PFSK-1 (cell line): ENCODE measurements around the gene POU2AF1.

Experiments used
- FOXP2 ChIP-seq: optimal IDR thresholded peaks from 2 replicates; pipeline ENCODE3; 2011; ENCODE audit warnings: borderline replicate concordance, control low read depth, inconsistent platforms; ENCODE audit not compliant: insufficient read depth; ENCODE audit errors: extremely low read length, extremely low read depth
- POLR2AphosphoS5 ChIP-seq: IDR thresholded peaks from 2 replicates; pipeline ENCODE4 v1.6.1; 2012; ENCODE audit warnings: low read depth, mild to moderate bottlenecking, control low read depth, low read length, moderate library complexity
- REST ChIP-seq, 2 experiments: IDR thresholded peaks; 2 replicates each; pipeline versions ENCODE4 v1.6.1 to v1.8.0; 2011 to 2012; ENCODE audit warnings: low read depth in 2 of 2, low read length in 2 of 2, control low read depth in 1 of 2, inconsistent platforms in 1 of 2, mild to moderate bottlenecking in 1 of 2, moderate library complexity in 1 of 2; ENCODE audit not compliant: insufficient read depth in 1 of 2
- SIN3A ChIP-seq: IDR thresholded peaks from 2 replicates; pipeline ENCODE4 v1.6.1; 2012; ENCODE audit warnings: mild to moderate bottlenecking, low read length, moderate library complexity, borderline replicate concordance; ENCODE audit not compliant: insufficient read depth
- TAF1 ChIP-seq: IDR thresholded peaks from 2 replicates; pipeline ENCODE4 v1.6.1; 2012; ENCODE audit warnings: low read length, control low read depth, borderline replicate concordance; ENCODE audit not compliant: insufficient read depth

POU2AF1 gene

DNA sequence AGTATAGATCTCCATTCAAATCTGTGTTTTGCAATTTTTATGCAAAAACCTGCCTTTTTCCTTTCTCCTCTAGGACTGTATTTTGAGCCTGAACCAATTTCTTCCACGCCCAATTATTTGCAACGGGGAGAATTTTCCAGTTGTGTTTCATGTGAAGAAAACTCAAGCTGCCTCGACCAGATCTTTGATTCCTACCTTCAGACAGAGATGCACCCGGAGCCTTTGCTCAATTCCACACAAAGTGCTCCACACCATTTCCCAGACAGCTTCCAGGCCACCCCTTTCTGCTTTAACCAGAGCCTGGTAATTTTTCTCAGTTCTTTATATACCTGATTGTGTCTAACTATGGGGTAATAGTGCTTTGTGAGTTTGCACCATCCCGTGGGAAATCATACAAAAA lies 72.8 kb downstream of the POU2AF1 start:
- TF ChIP-seq SIN3A (no peak), POLR2AphosphoS5 (no peak), REST (IDR thresholded peaks at IDR 0.05; ENCODE audit: insufficient read depth in 1 of 2, low read depth in 2 of 2, low read length in 2 of 2) (no peak), FOXP2 (no peak), TAF1 (no peak)

DNA sequence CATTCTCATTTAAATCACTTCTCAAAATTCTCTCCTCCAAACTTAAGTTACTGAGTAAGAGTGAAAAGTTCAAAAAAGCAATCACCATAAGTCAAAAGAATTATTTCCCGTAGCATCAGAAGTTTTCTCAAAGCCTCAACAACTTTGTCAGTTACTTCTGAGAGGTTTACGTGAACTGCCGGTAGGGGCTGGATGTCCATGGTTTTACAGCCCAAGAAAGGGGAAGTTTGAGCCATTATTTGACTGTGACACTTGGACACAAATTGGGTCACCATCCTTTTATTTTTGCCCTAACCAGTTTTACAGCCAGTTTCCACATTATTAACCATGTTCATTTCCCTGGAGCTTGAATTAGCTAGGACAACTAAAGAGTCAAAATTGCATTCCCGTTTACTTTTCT lies 73.2 kb downstream of the POU2AF1 start:
- TF ChIP-seq REST (IDR thresholded peaks at IDR 0.05; ENCODE audit: insufficient read depth in 1 of 2, low read depth in 2 of 2, low read length in 2 of 2) (no peak), FOXP2 (no peak), SIN3A (no peak), POLR2AphosphoS5 (no peak), TAF1 (no peak)

DNA sequence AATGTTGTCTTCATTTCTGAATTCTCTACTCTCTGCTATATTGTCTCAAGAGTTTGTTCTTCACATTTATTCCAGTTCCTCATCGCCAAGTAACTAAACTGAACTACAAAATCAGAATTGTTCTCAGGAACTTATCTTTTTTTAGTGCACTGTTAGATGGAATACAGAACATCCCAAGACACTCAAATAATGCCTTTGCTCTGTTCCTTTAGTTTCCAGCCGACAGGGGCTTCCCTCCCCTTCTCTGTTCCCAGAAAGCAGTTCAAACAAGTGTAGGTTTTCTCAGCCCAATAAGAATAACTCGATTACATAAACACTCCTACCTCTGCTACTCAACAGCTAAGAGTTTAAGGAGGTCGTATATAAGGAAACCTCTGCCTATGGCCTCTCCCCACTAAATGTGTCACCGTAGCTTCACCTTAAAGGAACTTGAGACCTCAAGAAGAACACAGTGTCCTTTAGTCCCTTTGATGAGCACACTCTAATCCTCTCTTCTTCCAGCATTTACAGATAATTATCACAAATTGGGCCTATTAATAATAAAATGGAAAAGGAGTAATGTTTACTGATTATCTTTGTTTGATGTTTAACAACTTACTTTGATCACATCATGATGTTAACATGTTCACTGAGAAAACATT lies 73.8 kb downstream of the POU2AF1 start:
- TF ChIP-seq REST (IDR thresholded peaks at IDR 0.05; ENCODE audit: insufficient read depth in 1 of 2, low read depth in 2 of 2, low read length in 2 of 2) (no peak), TAF1 (no peak), POLR2AphosphoS5 (no peak), SIN3A (no peak), FOXP2 (no peak)

DNA sequence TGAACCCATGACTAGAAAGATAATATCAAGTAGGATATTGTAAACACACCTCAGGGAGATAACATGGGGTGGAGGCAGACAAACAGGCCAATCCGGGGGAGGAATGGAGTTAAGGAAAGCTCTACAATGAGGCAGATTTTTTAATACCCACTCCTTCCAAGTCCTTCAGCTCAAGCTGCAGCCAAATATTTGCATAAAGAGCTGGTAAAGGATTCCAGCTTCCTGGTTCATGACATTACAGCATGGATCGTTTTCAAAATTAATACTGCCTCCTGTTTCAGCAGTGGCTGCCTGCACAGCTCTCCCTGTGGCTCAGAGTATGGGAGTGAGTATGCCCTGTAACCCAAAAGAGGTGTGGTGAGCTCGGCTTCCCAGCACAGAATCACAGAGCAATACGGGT lies 75.6 kb downstream of the POU2AF1 start:
- TF ChIP-seq FOXP2 (no peak), TAF1 (no peak), POLR2AphosphoS5 (no peak), REST (IDR thresholded peaks at IDR 0.05; ENCODE audit: insufficient read depth in 1 of 2, low read depth in 2 of 2, low read length in 2 of 2) (no peak), SIN3A (no peak)

DNA sequence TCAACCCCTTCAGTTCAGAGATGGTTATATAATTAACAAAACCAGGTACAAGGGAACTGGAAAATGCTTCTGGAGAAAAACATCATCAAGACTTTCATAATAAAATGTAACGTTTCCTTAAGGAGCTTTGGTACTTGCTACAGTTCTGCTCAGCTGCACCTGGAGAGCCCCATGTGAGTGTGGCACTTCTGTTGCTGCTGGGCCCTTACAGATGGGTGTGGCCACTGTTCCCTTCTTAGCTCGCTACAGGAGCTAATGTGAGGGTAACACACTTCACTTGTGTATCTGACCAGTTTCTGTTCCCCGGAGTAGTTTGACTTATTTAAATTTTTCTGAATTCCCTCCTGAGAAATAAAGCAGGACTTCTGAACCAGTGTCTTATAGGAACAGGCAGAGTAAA lies 76.8 kb downstream of the POU2AF1 start:
- TF ChIP-seq POLR2AphosphoS5, result no peak
- TF ChIP-seq REST (IDR thresholded peaks at IDR 0.05; ENCODE audit: insufficient read depth in 1 of 2, low read depth in 2 of 2, low read length in 2 of 2), result no peak
